Neural progenitor cell (in vitro differentiated cells): ENCODE results near the gene KCNJ15. TPM values are rescaled to one million over a fixed set of nuclear protein-coding genes. Genes with fewer than 3 reads are reported as not detected.

Experiments
- DNase-seq: peaks from one replicate; pipeline ENCODE4 v3.0.0-alpha.2; 2016; ENCODE audit warnings: low spot score
- H2AFZ ChIP-seq: fragments of 200-600 bp; sonication (generic); replicated peaks from 2 replicates; pipeline ENCODE4 v1.6.1; 2016; ENCODE audit warnings: antibody characterized with exemption
- H3F3A ChIP-seq: fragments of 200-600 bp; sonication (generic); 2 replicates; pipeline ENCODE4 v1.6.1; 2016; ENCODE audit warnings: antibody characterized with exemption, low read depth
- H3K27ac ChIP-seq: fragments of 200-600 bp; sonication (generic); 2 replicates; pipeline ENCODE4 v1.5.1; 2016; ENCODE audit warnings: mild to moderate bottlenecking
- H3K27me3 ChIP-seq: fragments of 200-600 bp; sonication (generic); 2 replicates; pipeline ENCODE4 v1.6.1; 2016; ENCODE audit warnings: mild to moderate bottlenecking, moderate library complexity
- H3K36me3 ChIP-seq: fragments of 200-600 bp; sonication (generic); 2 replicates; pipeline ENCODE4 v1.5.1; 2016
- H3K4me1 ChIP-seq: fragments of 200-600 bp; sonication (generic); 2 replicates; pipeline ENCODE4 v1.6.1; 2016; ENCODE audit warnings: mixed run types
- H3K4me2 ChIP-seq: fragments of 200-600 bp; sonication (generic); 2 replicates; pipeline ENCODE4 v1.6.1; 2016
- H3K4me3 ChIP-seq: fragments of 200-600 bp; sonication (generic); 2 replicates; pipeline ENCODE4 v1.5.1; 2016
- H3K79me2 ChIP-seq: fragments of 200-600 bp; sonication (generic); 2 replicates; pipeline ENCODE4 v1.6.1; 2016; ENCODE audit warnings: low read depth
- H3K9ac ChIP-seq: fragments of 200-600 bp; sonication (generic); 2 replicates; pipeline ENCODE4 v1.6.1; 2016
- H3K9me3 ChIP-seq: fragments of 200-600 bp; sonication (generic); 2 replicates; pipeline ENCODE4 v1.5.1; 2016; ENCODE audit warnings: low read depth
- H4K20me1 ChIP-seq: fragments of 200-600 bp; sonication (generic); 2 replicates; pipeline ENCODE4 v1.6.1; 2016; ENCODE audit warnings: low read depth
- H3K27ac Mint-ChIP-seq: 3 replicates; pipeline ENCODE4 v1.8.0; 2021; ENCODE audit warnings: mixed read lengths
- H3K27me3 Mint-ChIP-seq: 2 replicates; pipeline ENCODE4 v1.8.0; 2022; ENCODE audit warnings: low read depth, mild to moderate bottlenecking, inconsistent platforms, moderate library complexity, mixed read lengths; ENCODE audit not compliant: insufficient read depth
- H3K36me3 Mint-ChIP-seq: 3 replicates; pipeline ENCODE4 v1.8.0; 2021; ENCODE audit warnings: mixed read lengths
- H3K4me1 Mint-ChIP-seq: 3 replicates; pipeline ENCODE4 v1.8.0; 2021; ENCODE audit warnings: mixed read lengths
- H3K4me3 Mint-ChIP-seq: 3 replicates; pipeline ENCODE4 v1.8.0; 2021; ENCODE audit warnings: mild to moderate bottlenecking, moderate library complexity, mixed read lengths
- H3K9me3 Mint-ChIP-seq: 3 replicates; pipeline ENCODE4 v1.8.0; 2020; ENCODE audit warnings: mixed read lengths
- EZH2 ChIP-seq: fragments of 200-600 bp; sonication (generic); IDR thresholded peaks from 2 replicates; pipeline ENCODE4 v1.6.1; 2017; ENCODE audit warnings: antibody characterized with exemption, mild to moderate bottlenecking, moderate library complexity
- EZH2phosphoT487 ChIP-seq: fragments of 200-600 bp; sonication (generic); IDR thresholded peaks from 2 replicates; pipeline ENCODE4 v1.6.1; 2017; ENCODE audit warnings: antibody characterized with exemption
- total RNA-seq: library from RNA; depleted of rRNA; stranded (reverse); fragments of >200 nt; gene quantifications from 2 replicates; pipeline ENCODE4 v1.2.3, GENCODE V29; 2015; ENCODE audit warnings: low replicate concordance
- TF ChIP-seq, protein P1 (sequence below): fragments of 200-600 bp; sonication (generic); IDR thresholded peaks from 2 replicates; pipeline ENCODE4 v1.5.1; 2017; ENCODE audit warnings: antibody characterized with exemption, mild to moderate bottlenecking

KCNJ15 gene
- total RNA-seq, 1 donor from 2014 or later: not detected

DNA sequence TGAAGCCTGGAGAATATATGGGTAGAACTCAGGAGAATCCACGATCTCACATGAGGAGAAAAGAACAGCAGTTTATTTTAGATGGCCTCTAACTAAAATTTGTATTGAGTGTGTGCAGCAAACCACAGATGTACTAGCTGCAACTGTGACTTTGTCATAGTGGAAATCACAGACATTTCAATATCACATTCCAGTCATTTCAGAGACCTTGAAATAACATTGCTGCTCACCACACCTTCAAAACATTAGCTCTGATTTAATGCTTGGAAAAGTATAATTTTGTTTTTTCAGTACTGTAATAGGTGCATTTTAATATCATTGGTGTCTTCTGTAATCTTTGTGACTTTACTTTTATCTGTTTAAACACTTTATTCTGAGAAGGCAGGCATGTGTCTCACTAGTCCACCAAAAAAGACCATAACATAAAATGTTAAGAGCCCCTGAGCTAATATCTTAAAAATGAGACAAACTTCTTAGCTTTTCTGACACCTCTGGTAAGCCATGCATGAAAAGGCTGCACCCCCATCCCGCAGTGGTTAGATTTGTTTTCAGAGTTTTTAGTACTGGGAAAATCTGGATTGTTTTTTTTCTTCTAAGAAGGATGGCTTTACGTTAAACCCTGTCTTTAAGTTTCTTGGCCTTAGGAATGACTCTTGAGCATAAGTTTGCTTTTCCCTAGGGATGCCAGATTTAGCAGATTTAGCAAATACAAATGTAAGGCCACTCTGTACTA, 30.1 kb downstream of the KCNJ15 start:
- Histone ChIP-seq H3K27ac (no peak overlapping the region), H3K9ac (no peak overlapping the region), H3K4me1 (no peaks in the 10 kb centered on the region), H3K79me2 (no peaks in the 10 kb centered on the region), H3K36me3 (no peaks in the 10 kb centered on the region), H3K27me3 (no peaks in the 10 kb centered on the region), H3K4me2 (no peak overlapping the region), H4K20me1 (no peaks in the 10 kb centered on the region), H3K4me3 (no peak overlapping the region), H3F3A (no peaks in the 10 kb centered on the region), H2AFZ (no peak overlapping the region), H3K9me3 (no peaks in the 10 kb centered on the region)
- Mint-ChIP-seq H3K27me3 (peaks cover 2% of the 10 kb centered on the region), H3K27ac (peak overlapping the region; percentile 25), H3K36me3 (no peaks in the 10 kb centered on the region), H3K4me1 (no peaks in the 10 kb centered on the region), H3K9me3 (no peaks in the 10 kb centered on the region), H3K4me3 (no peak overlapping the region)
- TF ChIP-seq EZH2phosphoT487 (no peak), EZH2 (no peak)
- TF ChIP-seq, protein P1, sequence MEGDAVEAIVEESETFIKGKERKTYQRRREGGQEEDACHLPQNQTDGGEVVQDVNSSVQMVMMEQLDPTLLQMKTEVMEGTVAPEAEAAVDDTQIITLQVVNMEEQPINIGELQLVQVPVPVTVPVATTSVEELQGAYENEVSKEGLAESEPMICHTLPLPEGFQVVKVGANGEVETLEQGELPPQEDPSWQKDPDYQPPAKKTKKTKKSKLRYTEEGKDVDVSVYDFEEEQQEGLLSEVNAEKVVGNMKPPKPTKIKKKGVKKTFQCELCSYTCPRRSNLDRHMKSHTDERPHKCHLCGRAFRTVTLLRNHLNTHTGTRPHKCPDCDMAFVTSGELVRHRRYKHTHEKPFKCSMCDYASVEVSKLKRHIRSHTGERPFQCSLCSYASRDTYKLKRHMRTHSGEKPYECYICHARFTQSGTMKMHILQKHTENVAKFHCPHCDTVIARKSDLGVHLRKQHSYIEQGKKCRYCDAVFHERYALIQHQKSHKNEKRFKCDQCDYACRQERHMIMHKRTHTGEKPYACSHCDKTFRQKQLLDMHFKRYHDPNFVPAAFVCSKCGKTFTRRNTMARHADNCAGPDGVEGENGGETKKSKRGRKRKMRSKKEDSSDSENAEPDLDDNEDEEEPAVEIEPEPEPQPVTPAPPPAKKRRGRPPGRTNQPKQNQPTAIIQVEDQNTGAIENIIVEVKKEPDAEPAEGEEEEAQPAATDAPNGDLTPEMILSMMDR: no peak
- DNase-seq: no peak

DNA sequence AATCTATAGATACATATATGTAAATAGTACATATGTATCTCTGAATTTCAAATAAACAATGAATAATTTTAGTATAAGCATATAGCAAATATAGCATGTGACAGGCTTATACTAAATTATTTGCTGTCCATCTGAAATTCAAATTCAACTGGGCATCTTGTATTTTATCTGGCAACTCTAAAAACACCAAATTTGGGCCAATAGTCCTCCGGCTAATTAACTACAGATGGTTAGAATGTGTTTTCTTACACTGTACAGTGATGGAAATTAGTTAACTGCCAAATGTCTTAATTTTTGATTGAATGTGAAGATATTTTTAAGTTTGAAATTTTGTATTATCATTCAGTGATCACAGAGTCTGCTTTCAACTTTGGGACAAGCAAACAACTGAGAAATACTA, 30.7 kb downstream of the KCNJ15 start:
- Mint-ChIP-seq H3K36me3 (no peaks in the 10 kb centered on the region), H3K4me1 (no peaks in the 10 kb centered on the region), H3K27ac (no peak overlapping the region), H3K27me3 (peaks cover 2% of the 10 kb centered on the region), H3K9me3 (no peaks in the 10 kb centered on the region), H3K4me3 (no peak overlapping the region)
- no peak overlapping the region for H3K27ac ChIP-seq
- no peak overlapping the region for H3K4me2 ChIP-seq
- H4K20me1 ChIP-seq: no peaks in the 10 kb centered on the region
- H3K4me3 ChIP-seq: no peak overlapping the region
- H2AFZ ChIP-seq: no peak overlapping the region
- no peaks in the 10 kb centered on the region for H3K9me3 ChIP-seq
- DNase-seq: no peak
- no peak overlapping the region for H3K9ac ChIP-seq
- no peaks in the 10 kb centered on the region for H3K27me3 ChIP-seq
- H3F3A ChIP-seq: no peaks in the 10 kb centered on the region
- TF ChIP-seq EZH2phosphoT487 (no peak), EZH2 (no peak)
- TF ChIP-seq, protein P1: no peak
- H3K4me1 ChIP-seq: no peaks in the 10 kb centered on the region
- H3K36me3 ChIP-seq: no peaks in the 10 kb centered on the region
- H3K79me2 ChIP-seq: no peaks in the 10 kb centered on the region

DNA sequence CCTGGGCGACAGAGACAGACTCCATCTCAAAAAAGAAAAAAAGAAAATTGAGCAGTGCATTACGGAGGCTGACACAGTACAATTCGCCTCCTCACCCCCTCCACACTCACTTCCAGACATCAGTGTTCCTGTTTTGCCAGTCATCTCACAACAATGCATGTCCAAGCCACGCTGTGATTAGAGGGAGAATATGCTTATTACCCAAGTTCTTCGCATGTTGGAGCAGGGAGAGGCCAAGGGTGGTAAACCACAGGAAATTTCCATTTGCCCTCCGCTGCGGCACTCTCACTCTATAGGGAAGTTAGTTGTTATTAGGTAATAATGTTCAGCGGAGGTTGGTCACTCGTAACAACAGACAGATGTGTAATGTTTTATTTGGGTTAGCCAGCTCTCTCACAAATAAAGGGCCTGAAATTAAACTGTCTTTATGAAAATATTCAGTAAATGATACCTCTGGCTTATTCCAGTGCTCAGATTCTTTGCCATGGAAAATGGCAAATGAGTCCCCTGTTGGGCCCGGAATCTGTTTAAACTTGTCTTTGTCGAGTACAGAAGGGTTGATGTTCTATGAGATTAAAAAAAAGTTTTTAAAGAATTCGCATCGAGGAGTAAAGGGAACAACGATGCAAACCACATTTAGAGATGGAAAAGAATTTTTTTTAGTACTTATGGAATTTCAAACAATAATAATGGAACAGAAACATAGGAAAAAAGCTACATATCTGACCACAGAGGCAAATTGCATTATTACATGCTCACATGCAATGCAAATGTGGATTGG, 33.1 kb downstream of the KCNJ15 start:
- Histone ChIP-seq H3K27me3 (no peaks in the 10 kb centered on the region), H3K27ac (no peak overlapping the region), H3K4me2 (no peak overlapping the region), H3F3A (no peaks in the 10 kb centered on the region), H3K9me3 (no peaks in the 10 kb centered on the region), H3K4me1 (no peaks in the 10 kb centered on the region), H3K9ac (no peak overlapping the region), H4K20me1 (no peaks in the 10 kb centered on the region), H2AFZ (no peak overlapping the region), H3K4me3 (no peak overlapping the region), H3K79me2 (no peaks in the 10 kb centered on the region), H3K36me3 (no peaks in the 10 kb centered on the region)
- no peaks in the 10 kb centered on the region for H3K9me3 Mint-ChIP-seq
- H3K36me3 Mint-ChIP-seq: no peaks in the 10 kb centered on the region
- no peak for TF ChIP-seq EZH2
- TF ChIP-seq EZH2phosphoT487: no peak
- TF ChIP-seq, protein P1: no peak
- no peak overlapping the region for H3K27ac Mint-ChIP-seq
- H3K27me3 Mint-ChIP-seq: peaks cover 7% of the 10 kb centered on the region
- H3K4me1 Mint-ChIP-seq: no peaks in the 10 kb centered on the region
- DNase-seq: no peak
- H3K4me3 Mint-ChIP-seq: no peak overlapping the region
